ENCODE measurements around the gene ADGRG6. TPM values are rescaled to one million over a fixed set of nuclear protein-coding genes. Genes with fewer than 3 reads are reported as not detected.

Gene ADGRG6
- total RNA-seq, 4 donors from 2014 or later, result 1.5 to 6.0 (median 3.2) TPM

DNA sequence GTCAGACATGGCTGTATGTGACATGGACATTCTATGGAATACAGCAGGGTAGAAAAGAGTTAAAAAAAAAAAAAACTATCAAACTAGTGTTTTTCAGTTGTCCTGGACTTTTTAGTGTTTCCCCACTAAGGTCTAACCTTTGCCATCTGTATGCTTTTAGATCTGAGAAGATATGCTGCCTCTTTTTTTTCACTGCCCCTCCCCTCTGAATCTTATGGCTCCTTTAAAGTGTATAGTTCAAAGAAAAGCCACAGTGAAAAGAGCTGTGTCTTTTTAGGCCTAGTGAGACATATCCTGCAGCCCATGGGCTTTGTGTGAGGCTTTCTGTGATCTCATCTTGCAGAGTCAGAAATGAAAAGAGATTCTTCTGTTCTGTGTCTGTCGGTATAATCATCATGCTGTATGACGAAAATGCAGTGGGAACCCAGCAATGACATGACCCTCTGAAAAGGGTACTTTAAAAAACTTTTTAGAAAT, 29.3 kb downstream of the ADGRG6 start:
- in situ Hi-C loops (cut with MboI; ENCODE audit: low sequenced_read_pairs in 4 of 4), result no loop called here
- Histone ChIP-seq H3K27ac (no peak overlapping the region), H3K4me1 (no peaks in the 10 kb centered on the region), H3K27me3 (no peaks in the 10 kb centered on the region), H3K36me3 (no peaks in the 10 kb centered on the region), H3K4me3 (no peak overlapping the region), H3K9me3 (no peaks in the 10 kb centered on the region)
- ATAC-seq, result no peak
- DNase-seq, result no peak
- intact Hi-C loops (cut with DNase I; ENCODE audit: low total_unique reads), result no loop called here
- TF ChIP-seq, protein P1, sequence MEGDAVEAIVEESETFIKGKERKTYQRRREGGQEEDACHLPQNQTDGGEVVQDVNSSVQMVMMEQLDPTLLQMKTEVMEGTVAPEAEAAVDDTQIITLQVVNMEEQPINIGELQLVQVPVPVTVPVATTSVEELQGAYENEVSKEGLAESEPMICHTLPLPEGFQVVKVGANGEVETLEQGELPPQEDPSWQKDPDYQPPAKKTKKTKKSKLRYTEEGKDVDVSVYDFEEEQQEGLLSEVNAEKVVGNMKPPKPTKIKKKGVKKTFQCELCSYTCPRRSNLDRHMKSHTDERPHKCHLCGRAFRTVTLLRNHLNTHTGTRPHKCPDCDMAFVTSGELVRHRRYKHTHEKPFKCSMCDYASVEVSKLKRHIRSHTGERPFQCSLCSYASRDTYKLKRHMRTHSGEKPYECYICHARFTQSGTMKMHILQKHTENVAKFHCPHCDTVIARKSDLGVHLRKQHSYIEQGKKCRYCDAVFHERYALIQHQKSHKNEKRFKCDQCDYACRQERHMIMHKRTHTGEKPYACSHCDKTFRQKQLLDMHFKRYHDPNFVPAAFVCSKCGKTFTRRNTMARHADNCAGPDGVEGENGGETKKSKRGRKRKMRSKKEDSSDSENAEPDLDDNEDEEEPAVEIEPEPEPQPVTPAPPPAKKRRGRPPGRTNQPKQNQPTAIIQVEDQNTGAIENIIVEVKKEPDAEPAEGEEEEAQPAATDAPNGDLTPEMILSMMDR (IDR thresholded peaks at IDR 0.05 in 4 of 5, conservative IDR thresholded peaks at IDR 0.05 in 1 of 5), result no peak
- TF ChIP-seq POLR2A (IDR thresholded peaks at IDR 0.05), result no peak

DNA sequence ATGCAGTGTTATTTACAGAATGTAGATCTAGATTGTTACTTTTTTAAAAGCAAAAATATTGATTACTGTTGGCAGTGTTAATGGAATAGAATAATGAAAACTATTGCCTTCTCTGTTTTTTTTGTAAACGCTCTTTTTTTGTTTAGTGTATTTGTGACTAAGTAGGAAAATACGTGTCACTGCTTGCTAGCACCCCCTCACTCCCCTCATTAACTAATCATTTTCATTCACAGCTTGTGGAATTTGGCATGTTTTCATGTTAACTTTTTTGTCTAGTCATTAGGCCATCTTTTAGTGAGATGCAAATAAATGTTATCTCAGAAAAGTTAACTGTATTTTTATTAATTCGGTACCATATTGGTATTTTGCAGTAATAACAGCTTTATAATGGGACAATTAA, 29.8 kb downstream of the ADGRG6 start:
- Histone ChIP-seq H3K27me3 (no peaks in the 10 kb centered on the region), H3K9me3 (no peaks in the 10 kb centered on the region), H3K36me3 (no peaks in the 10 kb centered on the region), H3K4me3 (no peak overlapping the region), H3K27ac (no peak overlapping the region), H3K4me1 (no peaks in the 10 kb centered on the region)
- in situ Hi-C loops (cut with MboI; ENCODE audit: low sequenced_read_pairs in 4 of 4) (no loop called here), intact Hi-C loops (cut with DNase I; ENCODE audit: low total_unique reads) (no loop called here)
- ATAC-seq (no peak), DNase-seq (no peak)
- TF ChIP-seq, protein P1 (IDR thresholded peaks at IDR 0.05 in 4 of 5, conservative IDR thresholded peaks at IDR 0.05 in 1 of 5), result no peak
- no peak for TF ChIP-seq POLR2A (IDR thresholded peaks at IDR 0.05)

DNA sequence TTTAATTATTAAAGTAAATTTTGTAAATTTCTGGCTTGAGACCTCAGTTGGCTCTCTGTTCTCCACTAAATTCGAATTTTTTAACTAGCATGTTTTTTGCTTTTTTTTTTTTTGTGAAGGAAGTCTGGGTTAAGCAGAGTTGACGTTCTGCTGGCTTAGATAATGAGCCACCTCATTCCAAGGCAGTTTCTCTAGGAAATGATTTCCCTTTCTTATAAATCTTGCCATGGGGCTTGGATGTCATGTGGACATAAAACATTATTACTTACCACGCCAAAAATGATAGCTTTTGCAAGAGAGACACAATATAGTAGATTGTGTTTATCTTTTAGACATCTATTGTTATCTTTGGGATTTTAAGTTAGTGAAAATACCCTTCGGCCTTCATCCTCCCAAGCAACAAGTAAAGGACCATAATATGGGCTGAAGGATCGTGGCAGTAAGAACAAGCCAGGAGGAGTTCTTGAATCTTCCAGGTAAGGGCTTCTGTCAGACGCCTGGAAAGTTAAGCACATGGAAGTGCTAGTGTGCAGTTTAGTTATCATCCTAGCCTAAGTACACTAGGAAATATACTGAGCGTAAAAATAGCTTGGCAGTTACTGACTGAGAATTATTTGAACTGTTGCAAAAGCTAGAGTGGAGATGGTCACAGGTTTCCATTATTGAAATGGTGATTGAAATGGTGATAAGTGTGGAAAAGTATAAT, 30.7 kb downstream of the ADGRG6 start:
- TF ChIP-seq, protein P1 (IDR thresholded peaks at IDR 0.05 in 4 of 5, conservative IDR thresholded peaks at IDR 0.05 in 1 of 5), result no peak
- TF ChIP-seq POLR2A (IDR thresholded peaks at IDR 0.05), result no peak

DNA sequence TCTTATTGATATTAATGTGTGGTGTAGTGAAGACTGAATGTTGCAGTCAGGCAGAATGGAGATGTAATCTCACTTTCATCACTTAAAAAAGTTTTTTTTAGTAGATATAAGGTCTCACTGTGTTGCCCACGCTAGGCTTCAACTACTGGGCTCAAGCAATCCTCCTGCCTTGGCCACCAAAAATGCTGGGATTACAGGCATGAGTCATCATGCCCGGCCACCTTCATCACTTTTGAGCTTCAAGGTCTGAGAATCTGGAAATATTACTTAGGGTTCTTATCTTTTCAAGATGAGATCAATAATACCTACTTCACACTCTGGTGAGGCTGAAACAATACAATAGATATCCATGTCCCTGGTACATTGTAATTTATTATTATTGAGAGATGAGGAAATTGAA, 31.6 kb downstream of the ADGRG6 start:
- H3K27ac ChIP-seq, result no peak overlapping the region
- H3K27me3 ChIP-seq, result no peaks in the 10 kb centered on the region
- TF ChIP-seq POLR2A (IDR thresholded peaks at IDR 0.05), result no peak
- TF ChIP-seq, protein P1 (IDR thresholded peaks at IDR 0.05 in 4 of 5, conservative IDR thresholded peaks at IDR 0.05 in 1 of 5), result no peak
- ATAC-seq (no peak), DNase-seq (no peak)
- no peaks in the 10 kb centered on the region for H3K4me1 ChIP-seq
- in situ Hi-C loops (cut with MboI; ENCODE audit: low sequenced_read_pairs in 4 of 4), result no loop called here
- no peak overlapping the region for H3K4me3 ChIP-seq
- no peaks in the 10 kb centered on the region for H3K36me3 ChIP-seq
- H3K9me3 ChIP-seq, result no peaks in the 10 kb centered on the region
- intact Hi-C loops (cut with DNase I; ENCODE audit: low total_unique reads), result no loop called here

More for the DNA sequence above, 30.7 kb downstream of the ADGRG6 start:
- Histone ChIP-seq H3K27ac (no peak overlapping the region), H3K9me3 (no peaks in the 10 kb centered on the region), H3K36me3 (no peaks in the 10 kb centered on the region), H3K4me1 (no peaks in the 10 kb centered on the region), H3K4me3 (no peak overlapping the region), H3K27me3 (no peaks in the 10 kb centered on the region)
- no peak for ATAC-seq
- DNase-seq, result no peak
- intact Hi-C loops (cut with DNase I; ENCODE audit: low total_unique reads) (no loop called here), in situ Hi-C loops (cut with MboI; ENCODE audit: low sequenced_read_pairs in 4 of 4) (no loop called here)
